ENCODE measurements around the gene PHOX2B.
"Not testable (repeated sequence)": the region's sequence is repeated elsewhere in the genome, so short reads cannot be mapped to it uniquely, and the experiment has no call there.

The PHOX2B gene

GRCh38 chr4:41734371-41734770, 14.2 kb downstream of the PHOX2B start:
- Mint-ChIP-seq H3K36me3 (no peaks in the 10 kb centered on the region), H3K27me3 (peaks cover 10% of the 10 kb centered on the region), H3K4me1 (ENCODE audit: low read depth) (no peaks in the 10 kb centered on the region), H3K27ac (no peak overlapping the region), H3K9me3 (ENCODE audit: low read depth) (no peaks in the 10 kb centered on the region), H3K4me3 (no peak overlapping the region)

- Mint-ChIP-seq H3K36me3 (no peaks in the 10 kb centered on the region), H3K9me3 (ENCODE audit: low read depth) (no peaks in the 10 kb centered on the region), H3K4me3 (no peak overlapping the region), H3K27ac (no peak overlapping the region), H3K27me3 (peaks cover 12% of the 10 kb centered on the region), H3K4me1 (ENCODE audit: low read depth) (no peaks in the 10 kb centered on the region)
These were observed 16.9 kb downstream of the PHOX2B start for GRCh38 chr4:41731569-41732126.

GRCh38 chr4:41728573-41728913, 20.0 kb downstream of the PHOX2B start:
- Mint-ChIP-seq H3K4me1 (ENCODE audit: low read depth) (no peaks in the 10 kb centered on the region), H3K36me3 (no peaks in the 10 kb centered on the region), H3K4me3 (no peak overlapping the region), H3K27ac (no peak overlapping the region), H3K27me3 (peaks cover 8% of the 10 kb centered on the region), H3K9me3 (ENCODE audit: low read depth) (peaks cover 7% of the 10 kb centered on the region)

- H3K36me3 Mint-ChIP-seq: no peaks in the 10 kb centered on the region
- no peaks in the 10 kb centered on the region for H3K4me1 Mint-ChIP-seq (ENCODE audit: low read depth)
- no peak overlapping the region for H3K27ac Mint-ChIP-seq
- H3K4me3 Mint-ChIP-seq: no peak overlapping the region
- H3K9me3 Mint-ChIP-seq (ENCODE audit: low read depth): peaks cover 7% of the 10 kb centered on the region
- peaks cover 10% of the 10 kb centered on the region for H3K27me3 Mint-ChIP-seq
These were observed 20.5 kb downstream of the PHOX2B start for GRCh38 chr4:41727861-41728572.

GRCh38 chr4:41725254-41725653, 23.3 kb downstream of the PHOX2B start:
- Mint-ChIP-seq H3K4me1 (ENCODE audit: low read depth) (no peaks in the 10 kb centered on the region), H3K36me3 (no peaks in the 10 kb centered on the region)

GRCh38 chr4:41723286-41723685, 25.2 kb downstream of the PHOX2B start:
- Mint-ChIP-seq H3K9me3 (ENCODE audit: low read depth) (peaks cover 7% of the 10 kb centered on the region), H3K36me3 (no peaks in the 10 kb centered on the region), H3K4me1 (ENCODE audit: low read depth) (no peaks in the 10 kb centered on the region), H3K27me3 (peaks cover 10% of the 10 kb centered on the region), H3K4me3 (no peak overlapping the region), H3K27ac (no peak overlapping the region)

More at GRCh38 chr4:41725254-41725653, 23.3 kb downstream of the PHOX2B start:
- Mint-ChIP-seq H3K27ac (no peak overlapping the region), H3K9me3 (ENCODE audit: low read depth) (peaks cover 7% of the 10 kb centered on the region), H3K27me3 (peaks cover 8% of the 10 kb centered on the region), H3K4me3 (no peak overlapping the region)

- Mint-ChIP-seq H3K27me3 (peaks cover 9% of the 10 kb centered on the region), H3K27ac (no peak overlapping the region), H3K36me3 (no peaks in the 10 kb centered on the region), H3K9me3 (ENCODE audit: low read depth) (peaks cover 7% of the 10 kb centered on the region), H3K4me3 (no peak overlapping the region), H3K4me1 (ENCODE audit: low read depth) (no peaks in the 10 kb centered on the region)
These were observed 26.3 kb downstream of the PHOX2B start for GRCh38 chr4:41722181-41722580.

GRCh38 chr4:41719417-41719816, 29.1 kb downstream of the PHOX2B start:
- Mint-ChIP-seq H3K4me3 (no peak overlapping the region), H3K4me1 (ENCODE audit: low read depth) (no peaks in the 10 kb centered on the region), H3K27me3 (peaks cover 12% of the 10 kb centered on the region), H3K27ac (no peak overlapping the region), H3K9me3 (ENCODE audit: low read depth) (no peaks in the 10 kb centered on the region), H3K36me3 (no peaks in the 10 kb centered on the region)

GRCh38 chr4:41718907-41719306, 29.6 kb downstream of the PHOX2B start:
- Mint-ChIP-seq H3K4me3 (no peak overlapping the region), H3K36me3 (no peaks in the 10 kb centered on the region), H3K27me3 (peaks cover 12% of the 10 kb centered on the region), H3K9me3 (ENCODE audit: low read depth) (no peaks in the 10 kb centered on the region), H3K27ac (no peak overlapping the region), H3K4me1 (ENCODE audit: low read depth) (no peaks in the 10 kb centered on the region)

- Mint-ChIP-seq H3K9me3 (ENCODE audit: low read depth) (peaks cover 12% of the 10 kb centered on the region), H3K4me1 (ENCODE audit: low read depth) (no peaks in the 10 kb centered on the region), H3K27me3 (peaks cover 16% of the 10 kb centered on the region), H3K27ac (no peak overlapping the region), H3K36me3 (no peaks in the 10 kb centered on the region), H3K4me3 (no peak overlapping the region)
These were observed 33.4 kb downstream of the PHOX2B start for GRCh38 chr4:41715155-41715554.

GRCh38 chr4:41714364-41715000, 34.0 kb downstream of the PHOX2B start:
- H3K9me3 Mint-ChIP-seq (ENCODE audit: low read depth): peaks cover 12% of the 10 kb centered on the region
- no peaks in the 10 kb centered on the region for H3K4me1 Mint-ChIP-seq (ENCODE audit: low read depth)
- no peak overlapping the region for H3K27ac Mint-ChIP-seq
- peaks cover 12% of the 10 kb centered on the region for H3K27me3 Mint-ChIP-seq
- no peak overlapping the region for H3K4me3 Mint-ChIP-seq
- H3K36me3 Mint-ChIP-seq: no peaks in the 10 kb centered on the region

GRCh38 chr4:41713768-41714167, 34.8 kb downstream of the PHOX2B start:
- Mint-ChIP-seq H3K36me3 (no peaks in the 10 kb centered on the region), H3K27me3 (peaks cover 9% of the 10 kb centered on the region), H3K4me3 (no peak overlapping the region), H3K4me1 (ENCODE audit: low read depth) (no peaks in the 10 kb centered on the region), H3K27ac (no peak overlapping the region), H3K9me3 (ENCODE audit: low read depth) (peaks cover 12% of the 10 kb centered on the region)

- Mint-ChIP-seq H3K4me3 (no peak overlapping the region), H3K9me3 (ENCODE audit: low read depth) (peaks cover 12% of the 10 kb centered on the region), H3K36me3 (no peaks in the 10 kb centered on the region), H3K4me1 (ENCODE audit: low read depth) (no peaks in the 10 kb centered on the region), H3K27me3 (peaks cover 9% of the 10 kb centered on the region), H3K27ac (no peak overlapping the region)
These were observed 36.1 kb downstream of the PHOX2B start for GRCh38 chr4:41712425-41712824.

GRCh38 chr4:41711654-41712053, 36.9 kb downstream of the PHOX2B start:
- H3K27ac Mint-ChIP-seq; H3K27me3 Mint-ChIP-seq; H3K36me3 Mint-ChIP-seq; H3K4me3 Mint-ChIP-seq; H3K4me1 Mint-ChIP-seq (ENCODE audit: low read depth): not testable (repeated sequence)
- peaks cover 12% of the 10 kb centered on the region for H3K9me3 Mint-ChIP-seq (ENCODE audit: low read depth)

GRCh38 chr4:41709844-41710481, 38.6 kb downstream of the PHOX2B start:
- Mint-ChIP-seq H3K27me3 (peaks cover 9% of the 10 kb centered on the region), H3K4me3 (no peak overlapping the region), H3K9me3 (ENCODE audit: low read depth) (peaks cover 12% of the 10 kb centered on the region), H3K4me1 (ENCODE audit: low read depth) (no peaks in the 10 kb centered on the region), H3K27ac (no peak overlapping the region), H3K36me3 (no peaks in the 10 kb centered on the region)
